GM12873 (cell line): ENCODE measurements around the gene ZNF780B.

Experiments
- CTCF ChIP-seq: IDR thresholded peaks from 2 replicates; pipeline ENCODE4 v1.5.1; 2012; ENCODE audit warnings: low read depth, mild to moderate bottlenecking, moderate library complexity, low read length, control low read depth; ENCODE audit not compliant: insufficient read depth; ENCODE audit errors: missing control alignments

The ZNF780B gene

DNA sequence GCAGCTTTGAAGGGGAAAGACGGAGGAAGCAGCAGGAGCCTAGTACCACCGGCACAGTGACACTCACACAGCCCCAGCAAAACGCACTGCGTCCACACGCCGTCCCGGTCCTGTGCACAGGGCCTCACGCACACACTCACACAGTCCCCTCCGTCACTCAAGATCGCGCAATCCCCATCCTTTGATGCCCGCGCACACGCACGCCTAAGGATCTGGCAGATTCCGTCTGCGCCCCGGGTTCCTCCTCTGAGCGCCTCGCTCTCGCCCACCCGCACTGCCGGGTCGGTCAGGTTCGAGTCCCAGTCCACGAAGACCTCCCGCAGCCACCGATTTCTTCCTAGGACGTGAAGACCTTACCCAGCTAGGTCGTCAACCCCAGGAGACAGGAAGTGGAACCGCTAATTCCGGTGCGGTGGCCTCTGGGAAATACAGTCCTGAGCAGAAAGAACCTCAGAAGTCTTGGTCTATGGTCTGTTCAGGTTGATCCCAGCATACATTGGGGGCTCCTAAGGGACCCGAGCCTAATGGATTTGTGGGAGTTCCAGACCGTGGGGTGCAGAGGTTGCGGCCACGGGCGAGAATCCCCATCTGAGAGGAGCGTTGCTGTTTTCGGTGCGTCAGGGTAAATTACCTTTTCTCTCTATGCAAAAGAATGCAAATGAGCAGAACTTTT, at the start of gene ZNF780B:
Gene ZNF780B, minus strand, starts transcription at position 400 of the 673 bp plus-strand sequence. CDS start 5,899 bp downstream, outside the sequence.
- TF ChIP-seq CTCF: no peak

GRCh38 chr19:40104754-40105153, 48.7 kb upstream of the ZNF780B start:
- TF ChIP-seq CTCF: no peak

DNA sequence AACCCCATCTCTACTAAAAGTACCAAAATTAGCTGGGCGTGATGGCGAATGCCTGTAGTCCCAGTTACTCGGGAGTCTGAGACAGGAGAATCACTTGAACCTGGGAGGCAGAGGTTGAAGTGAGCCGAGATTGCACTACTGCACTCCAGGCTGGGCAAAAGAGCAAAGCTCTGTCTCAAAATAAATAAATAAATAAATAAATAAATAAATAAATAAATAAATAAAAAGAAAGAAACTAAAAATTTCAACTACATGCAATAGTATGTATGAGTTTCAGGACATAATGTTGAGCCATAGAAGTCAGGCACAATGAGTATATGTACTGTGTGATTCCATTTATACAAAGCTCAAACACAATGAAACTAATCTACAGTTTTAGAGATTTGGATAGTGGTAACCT, 47.6 kb upstream of the ZNF780B start:
- no peak for TF ChIP-seq CTCF

GRCh38 chr19:40101813-40102212, 45.8 kb upstream of the ZNF780B start:
- TF ChIP-seq CTCF: no peak

DNA sequence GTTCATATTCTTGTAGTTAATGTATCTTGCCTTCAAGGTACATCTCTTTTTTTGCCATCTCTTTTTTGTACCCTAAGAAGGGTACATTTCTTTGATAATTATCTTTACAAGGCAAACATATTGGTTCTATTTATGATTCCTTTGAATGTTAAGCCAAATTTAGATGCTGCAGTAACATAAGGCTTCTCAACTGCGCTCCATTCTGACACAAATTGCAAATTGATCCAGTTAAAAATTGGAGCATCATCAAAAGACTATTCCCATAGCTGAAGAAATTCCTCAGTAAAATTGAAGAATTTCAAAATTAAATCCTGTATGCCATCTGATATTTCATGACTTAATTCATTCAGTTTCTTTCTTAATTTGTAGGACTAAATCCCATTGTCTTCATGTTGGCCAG, 37.4 kb upstream of the ZNF780B start:
- TF ChIP-seq CTCF: no peak

- TF ChIP-seq CTCF: no peak
Observed at GRCh38 chr19:40091205-40092129, 35.4 kb upstream of the ZNF780B start.

DNA sequence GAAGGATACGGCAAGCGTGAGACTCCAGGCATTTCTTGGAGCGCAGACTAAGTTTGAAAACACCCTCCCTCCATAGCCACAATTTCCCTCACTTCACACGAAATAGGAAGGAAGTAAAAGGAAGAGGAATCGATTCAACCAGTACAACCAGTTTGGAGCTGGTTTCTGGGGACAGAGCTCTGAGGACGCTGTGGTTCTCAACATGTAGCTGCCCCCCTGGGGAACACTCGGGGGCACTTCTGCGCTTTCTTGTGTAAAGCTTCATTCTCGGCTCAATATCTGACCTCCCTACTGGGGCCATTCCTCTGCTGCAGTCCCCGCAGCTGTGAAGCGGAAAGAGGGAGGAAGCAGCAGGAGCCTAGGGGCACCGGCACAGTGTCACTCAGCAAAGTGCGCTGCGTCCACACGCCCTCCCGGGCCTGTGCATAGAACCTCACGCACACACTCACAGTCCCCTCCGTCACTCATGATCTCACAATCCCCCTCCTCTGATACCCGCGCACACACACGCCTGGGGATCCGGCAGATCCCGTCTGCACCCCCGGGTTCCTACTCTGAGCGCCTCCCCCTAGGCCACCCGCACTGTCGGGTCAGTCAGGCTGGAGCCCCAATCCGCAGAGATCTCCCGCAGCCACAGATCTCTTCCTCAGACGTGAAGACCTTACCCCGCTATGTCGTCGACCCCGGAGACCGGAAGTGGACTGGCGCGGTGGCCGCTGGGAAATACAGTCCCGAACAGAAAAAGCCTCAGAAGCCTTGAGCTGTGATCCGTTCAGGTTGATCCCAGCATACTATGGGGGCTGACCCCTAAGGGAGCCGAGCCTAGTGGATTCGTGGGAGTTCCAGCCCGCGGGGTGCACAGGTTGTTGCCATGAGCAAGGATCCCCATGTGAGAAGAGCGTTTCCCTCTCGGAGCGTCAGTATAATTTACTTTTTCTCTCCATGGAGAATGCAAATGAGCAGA, 34.5 kb upstream of the ZNF780B start, which contains the start of gene ZNF780A:
Gene ZNF780A, minus strand, starts transcription at position 703 of the 964 bp plus-strand sequence. CDS start 6,190 bp downstream, outside the sequence.
- no peak for TF ChIP-seq CTCF
